GM03348 (cell line): ENCODE data around the gene MICAL3.
"Not testable (repeated sequence)": the region's sequence is repeated elsewhere in the genome, so short reads cannot be mapped to it uniquely, and the experiment has no call there.

Experiments used
- DNase-seq: peaks from one replicate; pipeline ENCODE4 v3.0.0; 2012; ENCODE audit warnings: low spot score

Gene MICAL3

DNA sequence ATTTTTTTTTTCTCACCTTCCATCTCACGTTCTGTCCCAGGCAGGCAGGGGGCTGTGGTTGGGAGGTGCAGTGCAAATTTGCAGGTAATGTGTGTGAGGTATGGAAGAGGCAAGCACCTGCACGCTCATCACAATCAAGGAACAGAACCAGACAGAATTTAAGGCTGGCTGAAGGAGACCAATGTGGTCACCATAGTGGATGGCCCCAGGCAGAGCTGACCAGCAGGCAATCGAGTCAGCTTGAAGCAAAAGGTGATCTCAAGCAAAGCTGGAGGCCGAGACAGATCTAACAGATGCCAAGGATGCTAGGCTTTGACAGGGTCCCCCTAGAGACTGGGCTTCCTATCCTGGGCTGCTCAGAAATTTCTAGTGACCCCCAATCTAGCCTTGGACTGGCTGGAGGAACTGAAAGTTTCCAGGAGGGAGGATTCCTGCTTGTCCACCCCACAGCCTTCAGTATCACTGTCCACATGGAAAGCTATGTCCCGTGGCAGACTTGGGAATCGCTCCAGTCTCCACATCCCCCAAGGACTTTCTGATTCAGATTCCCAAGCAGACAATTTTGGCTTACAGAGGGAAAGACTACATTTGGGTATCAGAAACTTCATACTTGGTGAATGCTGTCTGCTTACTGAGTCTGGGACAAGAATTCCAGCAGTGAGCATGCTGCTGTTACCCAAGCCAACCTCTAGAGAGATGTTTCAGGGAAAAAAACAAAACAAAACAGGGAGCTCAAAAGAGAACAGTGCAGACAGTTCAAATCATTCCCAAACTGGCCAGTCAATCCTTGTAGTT, 9.0 kb upstream of the MICAL3 start:
- DNase-seq, result peak; percentile 74

DNA sequence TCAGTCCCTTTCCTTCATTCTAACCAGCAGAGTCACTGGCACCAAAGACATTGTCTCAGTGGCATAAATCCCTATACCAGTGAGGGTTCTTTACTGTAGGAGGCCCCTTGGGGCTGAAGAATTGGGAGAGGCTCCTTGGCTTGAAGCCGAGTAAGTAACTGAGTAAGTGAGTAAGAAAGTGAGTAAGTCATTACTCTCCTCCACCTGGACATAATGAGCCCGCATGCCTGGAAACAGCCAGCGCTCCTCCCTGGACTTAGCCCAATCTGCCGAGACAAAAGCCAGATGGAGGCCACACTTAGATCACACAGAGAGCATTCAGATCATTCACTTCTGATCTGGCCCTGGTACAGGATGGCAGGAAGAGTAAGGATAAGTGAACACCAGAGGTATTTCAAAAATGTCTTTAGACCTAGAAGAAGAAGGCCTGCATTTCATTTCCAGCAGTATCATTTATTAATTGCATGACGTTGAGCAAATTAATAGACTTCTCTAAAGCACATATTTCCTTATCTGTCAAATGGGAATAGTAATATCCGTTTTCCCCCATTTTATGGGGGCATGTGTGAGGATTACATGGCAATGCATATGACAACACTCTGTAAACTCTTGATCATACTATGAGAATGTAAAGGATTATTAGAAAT, 8.2 kb upstream of the MICAL3 start:
- peak; percentile 64 for DNase-seq

DNA sequence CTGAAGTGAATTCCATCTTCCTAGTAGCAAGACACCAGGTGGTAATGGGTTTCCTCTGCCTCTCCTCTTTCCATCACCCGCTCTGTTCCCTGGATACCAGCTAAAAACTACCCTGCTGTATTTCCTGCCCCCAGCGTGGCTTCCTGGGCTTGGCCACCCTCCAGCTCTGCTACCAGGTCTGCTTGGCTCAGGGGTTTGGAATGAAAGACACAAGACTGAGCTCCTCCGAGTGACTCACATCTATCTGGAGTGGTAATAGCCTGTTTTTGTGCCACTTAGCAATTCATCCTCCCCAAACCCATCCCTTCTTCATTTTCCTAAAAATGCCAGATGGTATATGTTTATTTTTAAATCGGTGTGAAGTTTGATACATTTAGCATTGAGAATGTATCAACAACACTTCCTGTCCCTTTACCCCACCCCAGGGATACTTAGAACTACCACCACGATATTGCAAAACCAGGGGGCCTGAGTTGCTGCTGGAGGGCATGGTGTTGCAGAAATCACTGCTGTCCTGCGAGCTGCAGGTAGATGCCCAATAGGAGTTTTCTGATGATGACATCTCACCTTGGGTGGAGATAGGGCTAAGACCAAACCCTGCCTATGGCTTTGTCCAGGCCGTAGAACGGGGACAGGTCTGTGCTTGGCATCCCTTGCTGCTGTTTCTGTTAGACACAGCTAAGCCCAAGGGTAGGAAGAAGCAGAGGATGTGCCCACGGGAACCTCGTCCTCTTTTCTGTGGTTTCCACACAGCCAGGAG, 7.5 kb upstream of the MICAL3 start:
- peak; percentile 79 for DNase-seq

DNA sequence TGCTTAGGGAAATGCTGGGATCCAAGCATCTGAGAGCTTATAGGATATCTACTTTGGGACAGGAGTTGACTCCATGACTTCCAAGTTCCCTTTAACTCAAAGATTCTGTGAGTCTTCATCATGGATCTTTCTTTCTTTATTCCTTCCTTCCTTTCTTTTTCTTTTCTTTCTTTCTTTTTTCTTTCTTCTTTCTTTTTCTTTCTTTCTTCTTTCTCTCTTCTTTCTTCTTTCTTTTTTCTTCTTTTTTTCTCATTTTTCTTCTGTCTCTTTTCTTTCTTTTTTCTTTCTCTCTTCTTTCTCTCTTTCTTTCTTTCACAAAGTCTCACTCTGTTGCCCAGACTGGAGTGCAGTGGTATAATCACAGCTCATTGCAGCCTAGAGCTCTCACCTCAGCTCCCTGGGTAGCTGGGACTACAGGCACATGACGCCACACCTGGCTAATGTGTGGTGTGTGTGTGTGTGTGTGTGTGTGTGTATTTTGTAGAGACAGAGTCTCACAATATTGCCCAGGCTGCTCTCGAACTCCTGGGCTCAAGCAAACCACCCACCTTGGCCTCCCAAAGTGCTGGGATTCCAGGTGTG, 5.4 kb upstream of the MICAL3 start:
- no peak for DNase-seq

DNA sequence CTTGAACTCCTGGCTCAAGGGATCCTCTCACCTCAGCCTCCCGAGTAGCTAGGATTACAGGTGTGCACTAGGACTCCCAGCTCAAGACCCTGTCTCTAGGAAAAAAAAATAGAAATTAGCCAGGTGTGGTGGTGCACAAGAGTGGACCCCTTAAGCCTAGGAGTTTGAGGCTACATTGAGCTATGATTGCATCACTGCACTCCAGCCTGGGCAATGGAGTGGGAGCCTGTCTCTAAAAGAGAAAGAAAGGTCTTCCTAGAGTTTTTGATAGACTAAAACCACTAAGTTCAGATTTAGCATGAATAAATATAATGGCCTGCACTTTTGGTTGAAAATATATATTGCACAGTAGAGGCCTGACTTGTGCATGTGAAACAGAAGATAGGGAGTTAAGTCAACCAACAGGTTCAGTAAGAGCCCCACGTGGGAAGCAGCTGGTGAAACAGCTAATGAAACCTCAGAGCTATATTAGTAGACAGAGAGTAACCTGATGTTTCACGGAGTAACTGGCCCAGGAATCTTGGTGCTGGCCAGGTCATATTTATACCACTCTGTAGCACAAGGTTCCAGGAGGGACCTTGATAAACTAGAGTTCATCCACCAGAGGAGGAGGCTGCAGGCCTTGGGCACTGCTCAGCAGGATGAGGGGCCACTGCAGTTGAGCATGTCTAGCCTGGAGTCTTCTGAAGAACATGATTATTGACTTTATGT, 4.6 kb upstream of the MICAL3 start:
- DNase-seq, result no peak

DNA sequence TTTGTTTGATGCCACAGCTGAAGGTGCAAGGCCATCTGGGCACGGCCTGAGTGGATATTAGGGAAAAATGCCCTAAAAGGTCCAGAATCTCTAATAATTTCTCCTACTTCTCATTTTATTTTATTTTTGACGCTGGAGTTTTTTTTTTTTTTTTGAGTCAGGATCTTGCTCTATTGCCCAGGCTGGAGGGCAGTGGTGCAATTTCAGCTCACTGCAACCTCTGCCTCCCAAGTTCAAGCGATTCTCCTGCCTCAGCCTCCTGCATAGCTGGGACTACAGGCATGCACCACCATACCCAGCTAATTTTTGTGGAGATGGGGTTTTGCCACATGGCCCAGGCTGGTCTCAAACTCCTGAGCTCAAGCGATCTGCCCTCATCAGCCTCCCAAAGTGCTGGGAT, 1.5 kb upstream of the MICAL3 start:
- not testable (repeated sequence) for DNase-seq

DNA sequence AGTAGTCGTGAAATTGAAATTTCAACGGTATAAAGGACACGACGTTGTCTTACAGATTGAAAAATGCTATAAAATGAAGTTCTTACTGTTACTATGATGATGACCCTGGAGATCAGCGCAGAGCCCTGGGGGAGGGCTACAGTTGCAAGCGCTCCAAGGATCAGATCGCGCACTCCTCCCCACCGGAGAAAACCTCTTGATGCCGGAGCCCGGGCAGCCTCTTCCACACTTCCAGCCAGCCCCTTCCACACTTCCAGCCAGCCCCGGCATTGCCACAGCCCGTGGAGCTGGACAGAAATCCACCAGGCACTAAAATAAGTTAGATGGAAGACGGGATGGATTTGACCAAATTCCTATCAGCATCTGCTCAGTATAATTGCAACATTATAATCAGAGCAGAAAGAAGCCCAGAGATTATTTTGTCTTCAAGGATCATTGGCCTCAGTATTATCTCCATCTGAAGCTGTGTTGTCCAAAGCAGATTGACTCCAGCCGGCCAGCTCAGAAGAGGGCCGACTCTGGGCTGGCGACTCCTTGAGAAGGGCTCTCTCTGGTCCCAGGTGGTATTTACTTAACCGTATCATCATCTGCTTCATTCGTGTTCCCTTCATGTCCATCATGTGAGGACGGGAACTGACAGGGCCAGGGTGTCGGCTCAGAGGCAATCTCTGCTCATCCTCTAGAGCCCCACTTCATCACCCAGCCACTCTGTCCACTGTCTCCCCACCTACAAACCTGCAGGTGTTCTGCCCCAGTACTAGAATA, 777 bp upstream of the MICAL3 start:
- no peak for DNase-seq

DNA sequence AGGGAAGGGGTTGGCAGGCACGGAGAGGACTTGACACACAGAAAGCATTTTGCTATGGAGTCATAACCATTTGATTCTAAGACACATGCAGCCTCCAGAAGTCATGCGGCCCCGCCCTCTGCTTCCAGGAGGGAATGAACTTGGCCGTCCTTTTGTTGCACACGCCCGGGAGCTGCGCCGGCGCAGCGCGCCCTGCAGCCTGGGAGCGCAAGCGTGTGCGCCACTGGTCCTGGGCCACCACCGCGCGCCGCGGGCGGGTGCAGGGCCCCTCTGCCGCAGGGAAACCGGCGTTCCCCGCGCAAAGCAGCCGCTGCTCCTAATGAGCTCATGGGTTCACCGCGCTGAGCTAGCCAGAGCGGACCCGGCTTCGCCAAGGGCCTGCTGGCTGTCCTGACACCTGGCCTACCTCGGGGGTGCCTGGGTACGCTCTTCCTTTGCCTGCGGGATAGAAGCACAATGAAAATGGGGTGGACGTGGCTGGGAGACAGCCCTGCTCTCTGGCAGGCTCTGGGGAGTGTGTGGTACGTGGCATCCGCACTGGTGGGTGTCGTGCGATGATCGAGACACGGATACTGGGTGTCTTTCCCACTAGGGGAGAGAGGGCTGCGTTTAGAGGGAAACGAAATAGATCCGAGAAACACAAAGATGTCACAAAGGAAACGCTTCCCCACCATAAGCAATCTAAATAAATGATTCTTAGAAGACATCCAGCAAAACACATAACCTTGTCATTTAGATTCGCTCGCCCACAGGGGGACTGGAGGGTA, 669 bp downstream of the MICAL3 start:
- peak; percentile 93 for DNase-seq

DNA sequence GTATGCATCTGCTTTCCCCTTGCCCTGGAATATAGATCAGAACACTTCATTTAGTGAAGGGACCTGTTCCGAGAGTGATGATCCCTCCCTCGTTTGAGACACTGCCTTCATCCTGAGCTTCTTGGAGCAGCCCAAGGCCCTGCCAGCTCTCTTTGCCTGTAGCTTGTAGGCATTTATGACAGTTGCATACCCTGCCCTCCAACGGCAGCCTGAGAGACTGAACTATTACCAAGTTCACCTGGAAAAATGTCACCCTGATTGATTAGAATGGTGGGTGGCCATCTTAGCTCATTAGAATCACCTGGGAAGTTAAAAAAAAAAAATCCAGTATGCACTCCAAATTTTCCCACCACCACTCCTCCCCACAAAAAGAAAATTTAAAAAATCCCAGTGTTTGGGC, 1.5 kb downstream of the MICAL3 start:
- no peak for DNase-seq

DNA sequence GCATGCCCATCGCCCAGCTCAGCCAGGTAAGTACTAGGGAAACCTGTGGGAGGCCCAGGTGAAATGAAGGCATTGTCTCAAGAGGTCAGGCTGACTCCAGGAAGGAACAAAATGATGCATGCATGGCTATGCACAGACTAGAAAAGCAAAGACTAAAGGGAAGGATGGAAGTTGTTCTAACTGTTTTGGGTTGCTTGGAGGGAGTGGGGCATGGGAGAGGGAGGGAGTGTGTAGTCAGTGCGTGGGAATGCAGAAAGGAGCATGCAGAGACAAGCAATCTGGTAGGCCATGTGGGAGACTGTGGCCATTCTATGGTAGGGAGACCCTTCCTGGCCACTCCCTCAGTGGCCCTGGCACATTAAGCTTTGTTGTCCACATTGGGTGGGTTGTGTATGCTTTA, 2.9 kb downstream of the MICAL3 start:
- no peak for DNase-seq

DNA sequence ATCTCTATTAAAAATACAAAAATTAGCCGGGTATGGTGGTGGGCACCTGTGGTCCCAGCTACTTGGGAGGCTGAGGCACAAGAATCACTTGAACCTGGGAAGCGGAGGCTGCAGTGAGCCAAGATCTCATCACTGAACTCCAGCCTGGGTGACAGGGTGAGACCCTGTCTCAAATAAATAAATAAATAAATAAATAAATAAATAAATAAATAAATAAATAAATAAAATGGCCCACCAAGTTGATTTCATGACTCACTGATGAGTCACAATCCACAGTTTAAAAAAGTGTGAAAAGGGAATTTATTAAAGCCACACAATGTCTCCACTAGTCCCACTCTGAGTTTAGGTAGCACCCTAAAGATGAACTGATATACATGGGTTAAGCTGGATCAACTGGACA, 3.6 kb downstream of the MICAL3 start:
- DNase-seq, result not testable (repeated sequence)

DNA sequence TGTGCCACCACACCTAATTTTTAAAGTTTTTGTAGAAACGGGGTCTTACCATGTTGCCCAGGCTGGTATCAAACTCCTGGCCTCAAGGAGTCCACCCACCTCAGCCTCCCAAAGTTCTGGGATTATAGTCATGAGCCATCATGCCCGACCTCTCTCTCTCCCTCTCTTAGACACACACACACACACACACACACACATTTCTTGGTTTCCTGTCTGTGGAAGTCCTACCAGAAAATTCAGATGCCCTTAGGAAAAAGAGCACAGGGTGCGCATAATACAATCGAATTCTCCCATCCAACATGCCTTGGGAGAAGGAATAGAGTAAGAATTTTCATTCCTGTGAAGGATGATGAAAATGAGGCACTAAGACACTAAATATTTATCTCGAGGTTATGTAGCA, 10.4 kb downstream of the MICAL3 start:
- no peak for DNase-seq

DNA sequence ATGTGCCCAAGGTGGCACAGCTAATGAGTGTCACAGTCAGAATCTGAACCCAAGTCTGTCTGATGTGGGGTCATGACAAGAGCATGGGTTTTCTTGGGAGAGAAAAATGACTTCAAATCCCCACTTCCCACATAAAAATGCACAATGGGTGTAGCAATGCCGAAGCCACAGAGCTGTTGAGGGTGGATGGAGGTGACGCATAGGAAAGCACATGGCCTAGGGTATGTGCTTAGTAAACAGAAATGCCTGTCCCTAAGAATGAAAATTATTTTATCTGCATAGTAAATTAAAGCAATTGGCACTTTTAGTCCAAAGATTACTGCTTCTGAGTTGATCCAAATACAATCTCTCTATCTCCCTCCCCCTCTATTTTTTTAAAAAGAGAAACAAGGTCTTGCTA, 10.9 kb downstream of the MICAL3 start:
- DNase-seq, result no peak

DNA sequence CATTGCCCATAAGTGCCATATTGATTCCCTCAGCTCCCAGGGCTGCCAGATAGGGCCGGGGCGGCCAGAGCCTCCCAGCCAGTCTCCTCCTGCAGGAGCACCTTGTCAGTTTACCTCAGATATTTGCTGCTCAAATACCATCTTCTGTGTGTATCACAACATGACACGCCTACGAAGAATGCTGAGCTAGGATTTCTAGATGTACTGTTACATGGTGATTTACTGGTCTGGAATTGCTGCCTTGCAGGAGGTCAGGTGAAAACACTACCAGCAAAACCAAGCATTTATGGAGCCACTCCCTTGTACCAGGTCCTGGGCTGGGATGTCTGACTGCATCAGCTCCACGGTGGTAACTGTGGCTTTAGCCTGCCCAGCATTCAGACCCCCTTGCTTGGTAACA, 11.8 kb downstream of the MICAL3 start:
- DNase-seq, result no peak

DNA sequence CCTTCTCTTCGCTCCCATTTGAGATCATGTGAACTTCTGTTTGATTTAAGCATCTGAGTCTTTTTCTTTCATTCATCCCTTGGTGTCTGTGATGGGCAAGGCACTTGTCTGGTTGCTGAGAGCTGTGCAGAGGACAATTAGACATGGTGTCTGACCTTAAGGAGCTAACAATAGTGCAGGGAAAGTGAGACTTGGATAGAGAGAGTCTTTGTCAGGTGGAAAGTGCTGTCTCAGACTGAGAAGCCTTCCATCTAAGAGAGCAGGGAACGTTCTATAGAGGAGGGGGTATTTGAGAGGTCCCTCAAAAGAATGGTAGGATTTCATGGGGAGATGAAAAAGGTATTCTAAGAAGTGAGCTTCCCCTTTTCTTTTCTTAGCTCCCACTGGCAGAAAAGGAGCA, 14.1 kb downstream of the MICAL3 start:
- no peak for DNase-seq

DNA sequence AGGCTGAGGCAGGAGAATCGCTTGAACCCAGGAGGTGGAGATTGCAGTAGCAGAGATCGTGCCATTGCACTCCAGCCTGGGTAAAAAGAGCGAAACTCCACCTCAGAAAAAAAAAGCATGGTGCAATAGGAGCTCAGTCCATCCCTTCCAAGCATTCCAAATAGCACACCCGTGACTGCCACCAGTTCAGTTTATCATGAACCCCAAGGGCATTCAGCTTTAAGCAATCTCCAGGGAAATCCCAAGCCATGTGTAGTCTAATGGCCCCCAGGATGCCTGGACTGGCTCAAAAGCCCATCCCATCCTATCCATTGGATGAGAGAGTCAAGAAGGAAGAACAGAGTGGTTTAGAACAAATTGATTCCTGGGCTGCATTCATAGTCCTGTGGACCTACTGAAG, 16.2 kb downstream of the MICAL3 start:
- DNase-seq, result no peak

DNA sequence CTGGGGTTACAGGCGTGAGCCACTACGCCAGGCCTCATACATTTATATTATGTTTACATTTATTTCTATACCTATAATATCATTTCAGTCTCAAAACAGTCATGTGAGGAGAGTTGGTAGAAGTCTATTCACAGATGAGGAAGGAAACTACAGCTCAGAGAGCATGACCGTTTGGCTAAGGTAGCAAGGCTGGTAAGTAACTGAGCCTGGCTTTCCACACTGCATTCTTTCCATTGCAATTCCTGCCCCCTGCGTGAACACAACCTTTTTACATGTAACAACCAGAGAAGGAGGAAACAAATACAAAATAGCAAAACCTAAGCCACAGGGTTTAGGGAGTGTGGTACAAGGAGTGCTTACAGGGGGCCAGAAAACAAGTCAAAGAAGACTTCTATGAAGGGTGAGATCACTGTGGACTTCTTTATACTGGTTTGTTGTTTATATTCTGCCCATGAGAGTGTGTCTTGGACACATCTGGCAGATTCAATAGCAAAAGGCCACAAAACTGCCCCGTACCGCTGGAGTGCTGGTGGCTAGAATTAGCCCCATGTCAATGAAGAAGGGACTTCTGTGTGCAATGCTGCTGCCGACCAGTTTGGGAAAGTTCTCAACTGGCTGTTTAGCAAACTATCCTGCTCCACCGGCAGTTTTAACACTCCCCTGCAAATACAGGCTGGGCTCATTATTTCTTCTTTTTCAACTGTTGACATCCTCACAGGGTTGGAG, 19.0 kb downstream of the MICAL3 start:
- no peak for DNase-seq

DNA sequence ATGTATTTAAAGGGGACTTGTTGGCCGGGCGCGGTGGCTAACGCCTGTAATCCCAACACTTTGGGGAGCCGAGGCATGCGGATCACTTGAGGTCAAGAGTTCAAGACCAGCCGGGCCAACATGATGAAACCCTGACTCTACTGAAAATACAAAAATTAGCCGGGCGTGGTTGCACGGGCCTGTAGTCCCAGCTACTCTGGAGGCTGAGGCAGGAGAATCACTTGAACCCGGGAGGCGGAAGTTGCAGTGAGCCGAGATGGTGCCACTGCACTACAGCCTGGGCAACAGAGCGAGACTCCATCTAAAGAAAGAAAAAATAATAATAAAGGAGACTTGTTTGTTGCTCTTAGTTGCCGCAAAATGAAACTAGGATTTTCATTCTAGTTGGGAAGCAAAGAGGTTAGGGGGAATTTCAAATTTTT, 22.5 kb downstream of the MICAL3 start:
- not testable (repeated sequence) for DNase-seq

DNA sequence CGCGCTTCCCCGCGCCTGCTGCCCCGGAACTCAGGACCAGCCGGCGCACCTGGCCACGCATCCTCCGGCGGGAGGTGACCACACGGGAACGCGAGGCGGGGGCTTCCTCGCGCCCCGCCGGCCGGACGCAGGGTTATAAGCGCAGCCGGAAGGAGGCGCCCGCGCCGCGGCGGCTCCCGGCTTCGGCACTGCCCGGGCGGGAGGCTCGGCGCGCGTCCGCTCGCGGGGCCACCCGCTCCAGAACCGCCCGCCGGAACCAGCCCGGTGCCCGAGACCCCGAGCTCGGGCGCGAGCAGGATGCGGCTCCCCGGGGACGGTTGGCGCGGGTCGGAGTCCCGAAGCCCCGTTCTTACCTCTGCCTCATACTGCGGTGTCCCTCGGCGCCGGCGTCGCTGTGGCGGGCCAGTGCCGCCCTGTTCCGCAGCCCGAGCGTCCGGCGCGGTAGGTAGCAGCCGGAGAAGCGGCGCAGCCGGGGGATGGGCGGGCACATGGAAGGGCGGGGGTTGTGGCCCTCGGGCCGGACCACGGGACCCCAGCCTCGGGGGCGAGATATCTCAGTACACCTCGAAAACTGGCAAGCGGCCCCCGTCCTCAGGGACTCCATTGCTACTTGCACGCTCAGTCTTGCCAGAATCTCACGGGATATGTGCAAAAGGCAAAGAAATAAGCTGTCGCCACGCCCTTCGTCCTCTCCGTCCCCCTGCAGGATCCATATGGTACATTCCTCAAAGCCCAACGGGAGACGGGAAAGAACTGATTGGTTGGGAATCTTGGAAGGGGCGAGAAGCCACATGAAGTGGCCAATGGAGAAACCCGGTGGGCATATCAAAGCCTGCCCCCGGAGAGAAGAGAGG, 23.1 kb downstream of the MICAL3 start:
- DNase-seq, result peak; percentile 99
